ENCODE data around the gene MTFR1L. TPM values are rescaled to one million over a fixed set of nuclear protein-coding genes. Genes with fewer than 3 reads are reported as not detected.

Gene MTFR1L
- total RNA-seq, 5 donors from 2014 or later (not counting 1 experiment from before 2014, with no cell fraction given), result 39.6 to 48.1 (median 41.6) TPM

GRCh38 chr1:25799352-25799934 is 20.3 kb upstream of the MTFR1L start:
- DNase-seq (peak in 1 of 35 experiments; percentile 14), ATAC-seq (replicated peaks in 1 of 4) (no peak)
- Mint-ChIP-seq H3K36me3 (no peaks in the 10 kb centered on the region), H3K4me1 (peaks cover 66 to 79% (median 73%) of the 10 kb centered on the region in 3 donors), H3K27ac (peak overlapping the region; percentile 79 to 93), H3K9me3 (no peaks in the 10 kb centered on the region), H3K4me3 (peak overlapping the region; percentile 68 to 75 (median 71)), H3K27me3 (no peaks in the 10 kb centered on the region)
- no peaks in the 10 kb centered on the region for H3K9me3 ChIP-seq
- ChIA-PET CTCF (interaction anchor here in 1 of 2 donors (0.6 to 1.0 kb wide), 2 partner anchors 191 to 233 kb away, joined by 3 to 4 read pairs; no protein-coding TSS in a partner anchor), POLR2A (no interaction called here)
- no peaks in the 10 kb centered on the region for H3K27me3 ChIP-seq (replicated peaks in 1 of 2; ENCODE audit: control insufficient read depth in 2 of 2, extremely low read depth in 1 of 2, insufficient read depth in 2 of 2, low read length in 1 of 2)
- WGBS (ENCODE audit: insufficient coverage), result 59% methylated on average over 8 of the region's 12 CpGs
- peak overlapping the region; percentile 34 for H3K27ac ChIP-seq (ENCODE audit: low read length)
- H3K4me3 ChIP-seq (ENCODE audit: control insufficient read depth in 1 of 2, extremely low read depth in 1 of 2, low read length in 1 of 2), result peak overlapping the region; percentile 17 to 53
- no peaks in the 10 kb centered on the region for H3K36me3 ChIP-seq (ENCODE audit: control insufficient read depth in 2 of 2, extremely low read depth in 1 of 2, insufficient read depth in 1 of 2, low read length in 1 of 2)
- H3K4me1 ChIP-seq (ENCODE audit: control insufficient read depth in 1 of 2, extremely low read depth in 1 of 2, insufficient read depth in 2 of 2, low read length in 2 of 2), result peaks cover 20 to 75% of the 10 kb centered on the region in 2 experiments

- ChIA-PET POLR2A (no interaction called here), CTCF (interaction anchor here in 1 of 2 donors (0.6 to 1.0 kb wide), 2 partner anchors 191 to 233 kb away, joined by 3 to 4 read pairs; no protein-coding TSS in a partner anchor)
- peak within 1 kb of the TSS; percentile 34 for H3K27ac ChIP-seq (ENCODE audit: low read length)
- H3K4me1 ChIP-seq (ENCODE audit: control insufficient read depth in 1 of 2, extremely low read depth in 1 of 2, insufficient read depth in 2 of 2, low read length in 2 of 2), result peaks cover 20 to 75% of the 10 kb centered on the region in 2 experiments
- no peaks in the 10 kb centered on the region for H3K9me3 Mint-ChIP-seq
- peaks cover 1 to 3% of the 10 kb centered on the region in 2 donors for H3K36me3 ChIP-seq (ENCODE audit: control insufficient read depth in 2 of 2, extremely low read depth in 1 of 2, insufficient read depth in 1 of 2, low read length in 1 of 2)
- DNase-seq (peak in 8 of 35 experiments; percentile 20 to 54 (median 26)), ATAC-seq (replicated peaks in 1 of 4) (peak; percentile 22 to 48 (median 46))
- H3K9me3 ChIP-seq, result no peaks in the 10 kb centered on the region
- peak within 1 kb of the TSS; percentile 79 to 93 for H3K27ac Mint-ChIP-seq
- no peaks in the 10 kb centered on the region for H3K27me3 ChIP-seq (replicated peaks in 1 of 2; ENCODE audit: control insufficient read depth in 2 of 2, extremely low read depth in 1 of 2, insufficient read depth in 2 of 2, low read length in 1 of 2)
- under 1% methylated on average over 78 of the region's 91 CpGs for WGBS (ENCODE audit: insufficient coverage)
- no peaks in the 10 kb centered on the region for H3K36me3 Mint-ChIP-seq
- H3K4me3 ChIP-seq (ENCODE audit: control insufficient read depth in 1 of 2, extremely low read depth in 1 of 2, low read length in 1 of 2), result peak within 1 kb of the TSS; percentile 44 to 53
- H3K4me1 Mint-ChIP-seq, result peaks cover 62 to 79% (median 69%) of the 10 kb centered on the region in 3 donors
- peak within 1 kb of the TSS; percentile 75 to 79 (median 79) for H3K4me3 Mint-ChIP-seq
- H3K27me3 Mint-ChIP-seq, result no peaks in the 10 kb centered on the region
These were observed 19.6 kb upstream of the MTFR1L start, which contains the start of gene SELENON for GRCh38 chr1:25799935-25800702. SELENON (plus strand) TSS chr1:25800193; CDS start chr1:25800231, 38 bp downstream.

- no peak for DNase-seq
- H3K4me3 Mint-ChIP-seq, result peak overlapping the region; percentile 75 to 79 (median 79)
- H3K4me1 Mint-ChIP-seq, result peaks cover 59 to 73% (median 64%) of the 10 kb centered on the region in 3 donors
- WGBS (ENCODE audit: insufficient coverage), result 83% methylated on average over 10 of the region's 15 CpGs
- no peaks in the 10 kb centered on the region for H3K27me3 ChIP-seq (replicated peaks in 1 of 2; ENCODE audit: control insufficient read depth in 2 of 2, extremely low read depth in 1 of 2, insufficient read depth in 2 of 2, low read length in 1 of 2)
- ATAC-seq (replicated peaks in 1 of 4), result no peak
- H3K27me3 Mint-ChIP-seq, result no peaks in the 10 kb centered on the region
- H3K27ac Mint-ChIP-seq, result peak overlapping the region; percentile 39 to 77
- peaks cover 20 to 70% of the 10 kb centered on the region in 2 experiments for H3K4me1 ChIP-seq (ENCODE audit: control insufficient read depth in 1 of 2, extremely low read depth in 1 of 2, insufficient read depth in 2 of 2, low read length in 2 of 2)
- H3K36me3 ChIP-seq (ENCODE audit: control insufficient read depth in 2 of 2, extremely low read depth in 1 of 2, insufficient read depth in 1 of 2, low read length in 1 of 2), result peaks cover 3 to 8% of the 10 kb centered on the region in 2 donors
- no peaks in the 10 kb centered on the region for H3K9me3 Mint-ChIP-seq
- CTCF ChIA-PET, result interaction anchor here in 1 of 2 donors (0.8 to 1.6 kb wide), 3 partner anchors 26 to 315 kb away, joined by 3 to 6 read pairs (median 5); no protein-coding TSS in a partner anchor
- H3K4me3 ChIP-seq (ENCODE audit: control insufficient read depth in 1 of 2, extremely low read depth in 1 of 2, low read length in 1 of 2), result peak overlapping the region; percentile 44 to 51
- POLR2A ChIA-PET, result no interaction called here
- H3K36me3 Mint-ChIP-seq, result peaks cover 7% of the 10 kb centered on the region
- H3K9me3 ChIP-seq, result no peaks in the 10 kb centered on the region
- no peak overlapping the region for H3K27ac ChIP-seq (ENCODE audit: low read length)
These were observed 18.9 kb upstream of the MTFR1L start for GRCh38 chr1:25800703-25801377.

GRCh38 chr1:25802915-25803314 is 16.8 kb upstream of the MTFR1L start:
- Histone ChIP-seq H3K27me3 (replicated peaks in 1 of 2; ENCODE audit: control insufficient read depth in 2 of 2, extremely low read depth in 1 of 2, insufficient read depth in 2 of 2, low read length in 1 of 2) (no peaks in the 10 kb centered on the region), H3K9me3 (no peaks in the 10 kb centered on the region), H3K4me1 (ENCODE audit: control insufficient read depth in 1 of 2, extremely low read depth in 1 of 2, insufficient read depth in 2 of 2, low read length in 2 of 2) (peaks cover 9 to 49% of the 10 kb centered on the region in 2 experiments), H3K27ac (ENCODE audit: low read length) (no peak overlapping the region), H3K36me3 (ENCODE audit: control insufficient read depth in 2 of 2, extremely low read depth in 1 of 2, insufficient read depth in 1 of 2, low read length in 1 of 2) (peaks cover 8 to 21% of the 10 kb centered on the region in 2 donors), H3K4me3 (ENCODE audit: control insufficient read depth in 1 of 2, extremely low read depth in 1 of 2, low read length in 1 of 2) (no peak overlapping the region)
- peak in 2 of 4 experiments; percentile 21 to 43 for ATAC-seq (replicated peaks in 1 of 4)
- Mint-ChIP-seq H3K9me3 (no peaks in the 10 kb centered on the region), H3K27me3 (no peaks in the 10 kb centered on the region), H3K36me3 (peaks cover 14% of the 10 kb centered on the region), H3K4me1 (peaks cover 40 to 55% (median 45%) of the 10 kb centered on the region in 3 donors), H3K4me3 (peak overlapping the region; percentile 2 to 75 (median 3)), H3K27ac (peak overlapping the region in 1 of 2 donors; percentile 13)
- CTCF ChIA-PET, result interaction anchor here (0.7 to 1.0 kb wide), 4 partner anchors 9 to 371 kb away, joined by 3 to 4 read pairs (median 3); no protein-coding TSS in a partner anchor
- 26% methylated on average over 6 of the region's 6 CpGs for WGBS (ENCODE audit: insufficient coverage)
- DNase-seq, result peak in 3 of 35 experiments; percentile 23 to 27 (median 27)
- POLR2A ChIA-PET, result no interaction called here

- Mint-ChIP-seq H3K36me3 (peaks cover 14% of the 10 kb centered on the region), H3K27ac (no peak overlapping the region), H3K4me3 (peak overlapping the region in 1 of 3 donors; percentile 75), H3K4me1 (peaks cover 35 to 51% (median 41%) of the 10 kb centered on the region in 3 donors), H3K27me3 (no peaks in the 10 kb centered on the region), H3K9me3 (no peaks in the 10 kb centered on the region)
- POLR2A ChIA-PET, result no interaction called here
- Histone ChIP-seq H3K9me3 (no peaks in the 10 kb centered on the region), H3K27me3 (replicated peaks in 1 of 2; ENCODE audit: control insufficient read depth in 2 of 2, extremely low read depth in 1 of 2, insufficient read depth in 2 of 2, low read length in 1 of 2) (no peaks in the 10 kb centered on the region), H3K4me1 (ENCODE audit: control insufficient read depth in 1 of 2, extremely low read depth in 1 of 2, insufficient read depth in 2 of 2, low read length in 2 of 2) (peaks cover 7 to 44% of the 10 kb centered on the region in 2 experiments), H3K36me3 (ENCODE audit: control insufficient read depth in 2 of 2, extremely low read depth in 1 of 2, insufficient read depth in 1 of 2, low read length in 1 of 2) (peaks cover 8 to 24% of the 10 kb centered on the region in 2 donors), H3K27ac (ENCODE audit: low read length) (no peak overlapping the region), H3K4me3 (ENCODE audit: control insufficient read depth in 1 of 2, extremely low read depth in 1 of 2, low read length in 1 of 2) (no peak overlapping the region)
- CTCF ChIA-PET, result interaction anchor here (0.6 to 1.0 kb wide), 4 partner anchors 8 to 62 kb away, joined by 3 to 9 read pairs (median 4); no protein-coding TSS in a partner anchor
- no peak for DNase-seq
- WGBS (ENCODE audit: insufficient coverage), result 67% methylated on average over 1 of the region's 1 CpG
- no peak for ATAC-seq (replicated peaks in 1 of 4)
These were observed 16.4 kb upstream of the MTFR1L start for GRCh38 chr1:25803368-25803767.

All from T-cell (primary cell).